HEK293 (cell line): ENCODE measurements around the gene FADS3.

Experiments
- CTCF ChIA-PET: fragments of 350-600 bp; formaldehyde crosslinking; extraction: SDS; loops from one replicate; lab custom pipeline; 2021; ENCODE audit warnings: antibody characterized with exemption; lab: Yijun Ruan, JAX
- POLR2A ChIA-PET: fragments of 300-600 bp; formaldehyde crosslinking; extraction: SDS; loops from one replicate; lab custom pipeline; 2020; ENCODE audit warnings: antibody characterized with exemption, inconsistent platforms; lab: Yijun Ruan, JAX
- H3K27ac ChIP-seq: fragments of 200-500 bp; sonication (Bioruptor generic); 2 replicates; pipeline ENCODE4 v1.5.1; 2014; ENCODE audit warnings: low read depth, low read length, control low read depth, inconsistent platforms; ENCODE audit errors: extremely low read depth
- H3K36me3 ChIP-seq, 2 experiments: fragments of 200-500 bp in 1 of 2; sonication (Bioruptor generic) in 1 of 2; 1 replicate in 1 of 2; 2 replicates in 1 of 2; pipeline ENCODE4 v1.5.1; 2014 to 2017; ENCODE audit warnings: inconsistent platforms in 2 of 2, low read length in 2 of 2; ENCODE audit not compliant: control insufficient read depth in 2 of 2, insufficient read depth in 1 of 2
- H3K4me1 ChIP-seq: fragments of 200-500 bp; sonication (Bioruptor generic); 2 replicates; pipeline ENCODE4 v1.5.1; 2014; ENCODE audit warnings: mild to moderate bottlenecking, low read length, inconsistent platforms; ENCODE audit not compliant: control insufficient read depth, insufficient read depth
- H3K4me3 ChIP-seq: 2 replicates; pipeline ENCODE4 v1.5.1; 2011; ENCODE audit warnings: low read depth, mild to moderate bottlenecking, control low read depth, low read length, moderate library complexity
- H3K9me3 ChIP-seq: fragments of 200-500 bp; sonication (Bioruptor generic); 2 replicates; pipeline ENCODE4 v1.5.1; 2014; ENCODE audit warnings: low read depth, low read length, inconsistent platforms; ENCODE audit not compliant: control insufficient read depth, insufficient read depth
- BCL11B ChIP-seq: fragments of 450-650 bp; formaldehyde crosslinking; IDR thresholded peaks from 2 replicates; pipeline ENCODE4 v1.5.1; 2016; ENCODE audit warnings: low read depth, missing biosample characterization, missing genetic modification characterization
- HOXC10 ChIP-seq: sonication (generic); formaldehyde crosslinking; IDR thresholded peaks from 2 replicates; pipeline ENCODE4 v1.8.1; 2023; ENCODE audit warnings: mild to moderate bottlenecking, missing genetic modification reagents
- PRDM6 ChIP-seq: fragments of 450-650 bp; formaldehyde crosslinking; IDR thresholded peaks from 2 replicates; pipeline ENCODE4 v1.5.1; 2017; ENCODE audit warnings: missing biosample characterization, missing genetic modification characterization
- SALL2 ChIP-seq: fragments of 450-650 bp; formaldehyde crosslinking; IDR thresholded peaks from 2 replicates; pipeline ENCODE4 v1.5.0; 2017; ENCODE audit warnings: missing biosample characterization, mild to moderate bottlenecking, missing genetic modification characterization, borderline replicate concordance
- ZBTB48 ChIP-seq: fragments of 450-650 bp; formaldehyde crosslinking; IDR thresholded peaks from 2 replicates; pipeline ENCODE4 v1.5.1; 2016; ENCODE audit warnings: missing biosample characterization, missing genetic modification characterization
- ZNF114 ChIP-seq: fragments of 450-650 bp; formaldehyde crosslinking; IDR thresholded peaks from 2 replicates; pipeline ENCODE4 v1.5.0; 2017; ENCODE audit warnings: missing biosample characterization, missing genetic modification characterization
- ZNF16 ChIP-seq: fragments of 450-650 bp; formaldehyde crosslinking; IDR thresholded peaks from 2 replicates; pipeline ENCODE4 v1.5.1; 2016; ENCODE audit warnings: low read depth, missing biosample characterization, missing genetic modification characterization
- ZNF184 ChIP-seq: fragments of 450-650 bp; IDR thresholded peaks from 2 replicates; pipeline ENCODE4 v1.5.1; 2018; ENCODE audit warnings: missing biosample characterization, mild to moderate bottlenecking, missing genetic modification characterization
- ZNF19 ChIP-seq: fragments of 450-650 bp; formaldehyde crosslinking; IDR thresholded peaks from 2 replicates; pipeline ENCODE4; 2016; ENCODE audit warnings: missing biosample characterization, missing genetic modification characterization, low read depth
- ZNF248 ChIP-seq: fragments of 450-650 bp; formaldehyde crosslinking; IDR thresholded peaks from 2 replicates; pipeline ENCODE4 v1.5.1; 2017; ENCODE audit warnings: missing biosample characterization, missing genetic modification characterization
- ZNF366 ChIP-seq: fragments of 450-650 bp; formaldehyde crosslinking; conservative IDR thresholded peaks from 2 replicates; pipeline ENCODE4 v1.5.1; 2016; ENCODE audit warnings: missing biosample characterization, missing genetic modification characterization
- ZNF391 ChIP-seq: fragments of 450-650 bp; formaldehyde crosslinking; IDR thresholded peaks from 2 replicates; pipeline ENCODE4 v1.5.1; 2016; ENCODE audit warnings: low read depth, missing biosample characterization, missing genetic modification characterization, borderline replicate concordance
- ZNF433 ChIP-seq: fragments of 450-650 bp; formaldehyde crosslinking; IDR thresholded peaks from 2 replicates; pipeline ENCODE4 v1.5.1; 2016; ENCODE audit warnings: missing biosample characterization, missing genetic modification characterization, low read depth
- ZNF843 ChIP-seq: fragments of 450-650 bp; formaldehyde crosslinking; IDR thresholded peaks from 2 replicates; pipeline ENCODE4 v1.5.1; 2016; ENCODE audit warnings: missing biosample characterization, missing genetic modification characterization
- ZSCAN5A ChIP-seq: fragments of 450-650 bp; formaldehyde crosslinking; IDR thresholded peaks from 2 replicates; pipeline ENCODE4 v1.5.1; 2016; ENCODE audit warnings: missing biosample characterization, missing genetic modification characterization
- TF ChIP-seq, protein P1 (sequence below): fragments of 450-650 bp; formaldehyde crosslinking; IDR thresholded peaks from 2 replicates; pipeline ENCODE4 v1.5.1; 2016; ENCODE audit warnings: missing biosample characterization, missing genetic modification characterization
- TF ChIP-seq, protein P2 (sequence below): fragments of 450-650 bp; formaldehyde crosslinking; optimal IDR thresholded peaks from 2 replicates; pipeline ENCODE3; 2016; ENCODE audit warnings: missing biosample characterization, mild to moderate bottlenecking, missing genetic modification characterization

Gene FADS3

DNA sequence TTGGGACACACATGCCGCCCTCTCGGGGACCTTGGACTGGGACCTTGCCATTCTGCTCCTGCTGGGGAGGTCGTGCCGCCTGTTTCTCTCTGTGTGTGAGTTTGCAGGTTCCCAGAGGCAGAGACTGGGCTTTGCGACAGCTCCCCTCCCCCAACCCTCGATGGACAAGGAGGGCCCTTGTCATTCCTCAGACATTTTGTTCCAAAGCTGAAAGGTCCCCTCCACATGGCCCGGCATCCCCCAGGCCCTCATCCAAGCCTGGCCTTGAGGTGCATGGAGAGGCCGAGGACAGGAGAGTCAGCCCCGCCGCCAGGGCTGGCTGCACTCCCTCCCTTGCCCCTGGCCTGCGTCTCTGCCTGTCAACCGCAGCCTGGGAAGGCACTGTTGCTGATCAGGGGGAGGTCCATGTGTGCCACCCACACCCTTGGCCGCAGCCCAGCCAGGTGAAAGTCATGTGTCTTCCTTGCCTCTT is 37.6 kb downstream of the FADS3 start:
- Histone ChIP-seq H3K9me3 (no peaks in the 10 kb centered on the region), H3K4me1 (no peaks in the 10 kb centered on the region), H3K4me3 (no peak overlapping the region), H3K36me3 (peaks cover 0 to 14% of the 10 kb centered on the region in 2 experiments; a peak in 2 of 3 replicates), H3K27ac (no peak overlapping the region)
- POLR2A ChIA-PET, result no interaction called here
- CTCF ChIA-PET, result interaction anchor here (0.6 to 1.1 kb wide), 3 partner anchors 44 to 228 kb away, joined by 3 to 9 read pairs (median 3); no protein-coding TSS in a partner anchor
- no peak for TF ChIP-seq ZSCAN5A
- TF ChIP-seq ZNF114 (tag by site-specific recombination), result no peak
- TF ChIP-seq, protein P1, sequence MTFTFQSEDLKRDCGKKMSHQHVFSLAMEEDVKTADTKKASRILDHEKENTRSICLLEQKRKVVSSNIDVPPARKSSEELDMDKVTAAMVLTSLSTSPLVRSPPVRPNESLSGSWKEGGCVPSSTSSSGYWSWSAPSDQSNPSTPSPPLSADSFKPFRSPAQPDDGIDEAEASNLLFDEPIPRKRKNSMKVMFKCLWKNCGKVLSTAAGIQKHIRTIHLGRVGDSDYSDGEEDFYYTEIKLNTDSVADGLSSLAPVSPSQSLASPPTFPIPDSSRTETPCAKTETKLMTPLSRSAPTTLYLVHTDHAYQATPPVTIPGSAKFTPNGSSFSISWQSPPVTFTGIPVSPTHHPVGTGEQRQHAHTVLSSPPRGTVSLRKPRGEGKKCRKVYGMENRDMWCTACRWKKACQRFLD, result no peak
- TF ChIP-seq ZNF19 (tag by site-specific recombination), result no peak
- TF ChIP-seq SALL2, result no peak
- no peak for TF ChIP-seq ZNF248 (tag by site-specific recombination)
- no peak for TF ChIP-seq ZNF391 (tag by site-specific recombination)
- TF ChIP-seq ZNF433 (tag by site-specific recombination), result no peak
- no peak for TF ChIP-seq HOXC10 (CRISPR knock-in tag)
- no peak for TF ChIP-seq ZNF184 (tag by site-specific recombination)
- no peak for TF ChIP-seq ZBTB48 (tag by site-specific recombination)

DNA sequence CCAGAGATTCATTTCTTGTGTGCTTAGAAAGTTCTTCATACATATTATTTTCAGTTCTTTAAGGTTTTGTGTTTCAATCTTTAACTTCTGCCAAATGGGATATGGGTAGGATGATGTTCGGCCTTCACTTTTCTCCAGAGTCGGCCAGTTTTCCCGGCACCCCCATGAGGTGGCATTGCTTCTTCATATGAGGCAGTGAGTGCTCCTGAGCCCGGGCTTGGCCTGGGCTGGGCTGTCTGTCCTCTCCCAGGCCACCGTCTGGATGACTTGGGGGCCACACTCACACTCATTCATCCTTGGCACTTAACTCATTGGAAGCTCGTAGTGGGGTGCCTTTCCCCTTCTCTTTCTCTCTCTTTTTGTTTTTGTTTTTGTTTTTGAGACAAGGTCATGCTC is 39.4 kb downstream of the FADS3 start:
- ChIA-PET POLR2A (no interaction called here), CTCF (no interaction called here)
- Histone ChIP-seq H3K4me3 (no peak overlapping the region), H3K36me3 (peaks cover 11 to 19% of the 10 kb centered on the region in 2 experiments), H3K27ac (no peak overlapping the region), H3K9me3 (no peaks in the 10 kb centered on the region), H3K4me1 (no peaks in the 10 kb centered on the region)
- TF ChIP-seq ZNF366, result no peak
- TF ChIP-seq ZNF843 (tag by site-specific recombination), result no peak

GRCh38 chr11:61851113-61851899 is 40.0 kb downstream of the FADS3 start:
- no peak overlapping the region for H3K27ac ChIP-seq
- H3K4me3 ChIP-seq, result no peak overlapping the region
- ChIA-PET CTCF (interaction anchor here (0.7 kb wide), 1 partner anchor 231 kb away, joined by 3 read pairs; no protein-coding TSS in a partner anchor), POLR2A (no interaction called here)
- H3K9me3 ChIP-seq, result no peaks in the 10 kb centered on the region
- no peaks in the 10 kb centered on the region for H3K4me1 ChIP-seq
- TF ChIP-seq PRDM6 (tag by site-specific recombination), result no peak
- no peak for TF ChIP-seq BCL11B
- TF ChIP-seq, protein P2, sequence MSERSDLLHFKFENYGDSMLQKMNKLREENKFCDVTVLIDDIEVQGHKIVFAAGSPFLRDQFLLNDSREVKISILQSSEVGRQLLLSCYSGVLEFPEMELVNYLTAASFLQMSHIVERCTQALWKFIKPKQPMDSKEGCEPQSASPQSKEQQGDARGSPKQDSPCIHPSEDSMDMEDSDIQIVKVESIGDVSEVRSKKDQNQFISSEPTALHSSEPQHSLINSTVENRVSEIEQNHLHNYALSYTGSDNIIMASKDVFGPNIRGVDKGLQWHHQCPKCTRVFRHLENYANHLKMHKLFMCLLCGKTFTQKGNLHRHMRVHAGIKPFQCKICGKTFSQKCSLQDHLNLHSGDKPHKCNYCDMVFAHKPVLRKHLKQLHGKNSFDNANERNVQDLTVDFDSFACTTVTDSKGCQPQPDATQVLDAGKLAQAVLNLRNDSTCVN (tag by site-specific recombination), result no peak
- no peak for TF ChIP-seq ZNF16 (tag by site-specific recombination)
- H3K36me3 ChIP-seq, result peaks cover 11 to 21% of the 10 kb centered on the region in 2 experiments
